GM19035 (cell line): Measurements from ENCODE around the gene PRAC1.
"Not testable (repeated sequence)": the region's sequence is repeated elsewhere in the genome, so short reads cannot be mapped to it uniquely, and the experiment has no call there.

ENCODE experiments used
- ATAC-seq: cut with Tn5 transposase; IDR thresholded peaks from one replicate; pipeline ENCODE4 v1.9.1; 2021; ENCODE audit not compliant: unreplicated experiment

Gene PRAC1

DNA sequence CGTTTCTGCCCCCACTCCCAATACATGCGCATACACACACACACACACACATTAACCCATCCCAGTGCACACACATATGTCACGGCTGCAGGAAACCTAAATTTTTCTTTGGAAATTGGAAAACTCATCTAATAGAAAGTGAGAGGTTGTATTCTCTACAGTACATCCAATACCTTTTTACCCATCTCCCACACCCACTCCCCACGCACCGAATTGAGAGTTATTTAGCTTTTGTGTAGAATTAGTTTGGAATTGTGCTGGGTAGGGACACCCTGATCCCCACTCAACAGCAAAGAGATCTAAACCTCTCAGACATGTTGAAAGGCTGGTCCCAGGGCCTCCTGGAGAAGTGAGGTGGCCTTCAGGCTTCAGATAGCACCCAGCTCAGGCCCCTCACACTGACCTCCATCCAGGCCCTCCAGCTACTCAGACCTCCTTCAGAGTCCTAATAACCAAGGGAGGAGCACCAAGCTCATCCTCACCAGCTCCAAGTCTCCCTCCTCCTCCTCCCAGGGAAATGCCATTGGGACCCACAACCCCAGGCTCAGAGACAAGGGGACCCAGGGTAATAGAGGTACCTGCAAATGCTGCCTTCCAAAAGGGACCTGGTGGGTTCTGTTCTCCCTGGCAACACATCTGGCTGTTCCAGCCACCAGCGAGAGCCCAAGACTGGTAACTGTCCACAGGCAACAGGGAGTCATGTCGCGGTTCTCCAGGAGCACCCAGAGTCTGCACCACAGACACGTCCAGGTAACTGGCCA lies 5.3 kb upstream of the PRAC1 start:
- ATAC-seq, result no peak

DNA sequence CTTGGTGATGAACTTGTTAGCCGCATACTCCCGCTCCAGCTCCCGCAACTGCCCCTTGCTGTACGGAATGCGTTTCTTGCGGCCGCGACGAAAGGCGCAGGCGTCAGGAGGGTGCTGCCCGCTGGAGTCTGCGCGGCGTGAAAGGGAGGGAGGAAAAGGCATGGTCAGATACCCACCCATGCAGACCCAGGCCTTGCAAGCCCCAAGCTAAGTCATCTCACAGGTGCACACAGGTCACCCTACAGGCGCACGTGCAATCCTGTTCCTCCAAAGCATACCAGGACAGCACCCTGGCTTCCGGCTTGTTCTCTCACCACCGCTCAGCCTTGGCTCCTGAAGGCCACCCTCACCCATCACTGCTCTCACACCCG lies 4.6 kb upstream of the PRAC1 start:
- no peak for ATAC-seq

DNA sequence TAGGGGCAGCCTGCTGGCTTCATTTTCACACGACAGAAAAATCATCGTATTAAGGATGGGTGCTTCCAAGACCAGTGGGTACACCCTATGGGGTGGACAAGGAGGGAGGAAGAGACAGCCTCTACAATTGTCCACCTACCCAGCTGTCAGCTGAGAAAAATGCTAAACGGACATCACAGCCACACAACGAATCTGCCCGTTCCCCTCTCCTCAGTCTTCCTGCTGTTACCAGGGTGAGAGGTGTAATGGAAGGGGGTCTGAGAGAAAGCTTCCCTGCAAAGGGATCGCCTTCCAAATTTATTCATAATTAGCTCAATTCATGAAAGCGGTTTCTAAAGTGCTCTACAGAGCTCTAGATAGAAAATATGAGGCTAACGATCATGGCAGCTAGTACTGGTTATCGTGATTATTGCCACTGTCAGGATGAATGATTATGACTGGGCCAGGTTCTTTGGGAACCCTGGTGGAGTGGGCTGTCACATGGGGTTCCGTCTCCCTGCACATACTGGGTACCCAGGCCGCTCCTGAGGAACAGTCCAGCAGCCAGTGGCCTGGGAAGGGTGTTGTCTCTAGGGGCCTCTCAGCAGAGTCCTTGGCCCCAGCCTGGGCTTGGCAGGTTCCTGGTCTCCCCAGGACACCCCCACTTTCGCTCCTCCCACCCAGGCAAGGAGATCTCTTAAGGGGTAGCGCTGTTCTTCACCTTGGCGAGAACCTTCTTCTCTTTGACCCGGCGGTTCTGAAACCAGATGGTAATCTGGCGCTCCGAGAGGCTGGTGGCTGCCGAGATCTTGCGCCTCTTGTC lies 4.0 kb upstream of the PRAC1 start:
- ATAC-seq, result no peak

DNA sequence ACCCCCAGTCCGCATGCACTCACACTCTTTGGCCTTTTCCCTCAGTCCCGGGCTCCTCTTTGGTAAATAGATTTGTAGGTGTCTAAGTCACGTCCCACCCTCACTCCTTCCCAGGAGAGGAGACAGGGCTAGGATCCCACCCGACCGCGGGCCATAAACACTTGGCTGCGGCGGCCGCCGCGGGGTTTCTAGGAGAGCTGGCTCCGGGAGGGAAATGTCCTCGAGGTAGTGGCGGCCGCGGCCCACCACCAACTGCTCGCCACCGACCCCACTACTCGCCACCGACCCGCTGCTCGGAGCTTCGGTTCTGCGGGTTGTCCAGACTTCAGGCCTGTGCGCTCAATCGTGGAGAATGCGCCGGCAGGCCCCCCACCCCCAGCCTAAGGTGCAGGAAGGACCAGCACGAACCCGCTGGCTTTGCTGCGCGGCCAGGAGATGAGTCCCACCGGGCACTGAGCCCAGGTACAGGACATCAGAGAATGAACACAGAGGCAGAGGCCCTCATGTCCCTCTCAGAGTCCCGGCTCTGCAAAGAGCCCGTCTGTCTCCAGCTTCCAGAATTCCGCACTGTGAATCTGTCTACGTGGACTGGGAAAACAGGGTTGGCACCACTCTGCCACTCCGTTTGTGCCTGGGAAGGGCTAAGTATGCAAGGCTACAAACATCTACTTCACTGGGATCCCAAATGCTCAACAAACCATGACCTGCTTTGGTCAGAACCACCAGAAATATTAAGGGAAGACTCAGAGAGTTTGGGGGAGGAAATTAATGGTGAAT lies 3.2 kb upstream of the PRAC1 start:
- no peak for ATAC-seq

DNA sequence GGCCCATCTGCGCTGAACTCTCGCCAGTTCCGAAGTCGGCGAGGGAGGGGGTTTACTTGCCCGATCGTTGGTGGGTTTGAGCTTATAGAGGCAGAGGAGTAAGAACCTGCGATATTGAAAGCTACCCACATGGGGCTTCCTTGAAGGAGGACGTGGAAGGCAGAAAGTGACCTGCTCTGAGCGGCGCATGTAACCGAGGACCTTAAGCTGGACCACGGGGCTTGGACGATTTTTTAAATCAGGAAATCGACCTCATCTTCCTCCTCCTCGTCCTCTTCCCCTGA lies 2.6 kb upstream of the PRAC1 start:
- no peak for ATAC-seq

DNA sequence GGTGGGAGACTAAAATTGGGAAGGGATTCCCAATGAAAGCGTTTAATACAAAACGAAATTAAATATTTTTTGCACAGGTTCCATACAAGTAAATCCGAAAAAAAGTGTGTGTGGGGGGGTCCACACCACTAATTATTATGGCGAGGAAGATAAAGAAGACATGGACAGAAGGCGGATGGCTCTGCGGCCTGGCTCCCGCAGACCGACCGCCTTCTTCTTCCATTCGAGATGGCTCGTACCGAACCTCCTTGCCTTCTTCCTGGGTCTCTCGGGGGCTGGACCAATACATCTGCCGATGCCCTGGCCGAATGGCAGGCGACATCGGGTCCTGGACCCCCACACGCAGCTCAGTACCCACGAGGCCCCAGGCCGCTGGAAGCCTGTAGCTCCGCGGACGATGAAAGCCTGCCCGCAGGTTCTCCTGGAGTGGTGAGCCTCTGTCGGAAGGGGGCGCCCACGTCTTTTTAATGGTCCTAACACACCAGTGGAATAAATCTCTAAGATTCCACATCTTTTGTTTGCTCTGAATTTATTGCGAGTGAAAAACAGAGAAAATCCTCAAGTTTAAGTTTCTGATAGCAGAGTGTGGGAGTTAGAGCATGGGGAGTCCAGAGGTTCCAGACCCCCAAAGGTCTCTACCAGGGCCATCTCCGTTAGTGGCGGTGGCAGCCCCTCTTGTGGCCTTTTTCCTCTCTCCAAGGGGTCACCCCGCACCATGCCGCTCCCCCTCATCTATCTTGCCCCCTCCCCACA lies 2.1 kb upstream of the PRAC1 start:
- no peak for ATAC-seq

DNA sequence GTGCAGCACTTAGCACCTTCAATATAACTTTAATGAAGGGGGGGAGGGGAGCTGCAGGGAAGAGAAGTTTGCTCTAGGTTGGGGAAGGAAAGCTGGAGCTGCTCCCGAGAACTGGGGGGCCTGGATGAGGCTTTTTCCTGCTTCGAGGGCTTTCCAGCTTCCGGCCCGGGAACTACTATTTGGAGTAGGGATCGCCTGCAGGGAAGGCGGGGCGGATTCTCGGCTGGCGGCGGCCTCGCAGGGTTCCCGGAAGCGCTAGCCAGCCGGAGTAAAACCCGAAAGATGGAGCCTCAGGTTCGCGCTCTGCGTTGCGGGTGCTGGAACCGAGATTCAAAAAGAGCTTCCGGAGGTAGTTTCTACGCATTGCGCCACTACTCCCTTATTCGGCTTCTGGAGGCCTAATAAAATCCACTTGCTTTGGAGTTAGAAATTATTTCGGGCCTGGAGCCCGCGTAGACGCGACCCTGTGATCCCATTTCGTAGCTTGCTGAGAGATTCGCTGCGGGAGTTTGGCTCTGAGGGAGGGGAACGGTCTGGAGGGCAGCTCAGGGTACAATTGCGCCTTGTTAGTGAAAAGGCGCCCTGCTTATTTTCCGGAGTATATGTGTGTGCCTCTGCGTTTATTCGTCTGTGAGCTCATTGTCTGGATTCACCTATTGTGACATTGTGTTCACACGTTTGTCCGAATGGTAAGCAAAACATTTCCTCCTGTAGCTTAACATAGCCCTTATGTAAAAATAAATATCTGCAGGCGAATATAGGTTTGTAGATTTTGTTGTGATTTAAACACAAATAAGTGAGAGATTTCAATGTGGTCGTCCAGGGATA lies 1.3 kb upstream of the PRAC1 start:
- ATAC-seq, result no peak

DNA sequence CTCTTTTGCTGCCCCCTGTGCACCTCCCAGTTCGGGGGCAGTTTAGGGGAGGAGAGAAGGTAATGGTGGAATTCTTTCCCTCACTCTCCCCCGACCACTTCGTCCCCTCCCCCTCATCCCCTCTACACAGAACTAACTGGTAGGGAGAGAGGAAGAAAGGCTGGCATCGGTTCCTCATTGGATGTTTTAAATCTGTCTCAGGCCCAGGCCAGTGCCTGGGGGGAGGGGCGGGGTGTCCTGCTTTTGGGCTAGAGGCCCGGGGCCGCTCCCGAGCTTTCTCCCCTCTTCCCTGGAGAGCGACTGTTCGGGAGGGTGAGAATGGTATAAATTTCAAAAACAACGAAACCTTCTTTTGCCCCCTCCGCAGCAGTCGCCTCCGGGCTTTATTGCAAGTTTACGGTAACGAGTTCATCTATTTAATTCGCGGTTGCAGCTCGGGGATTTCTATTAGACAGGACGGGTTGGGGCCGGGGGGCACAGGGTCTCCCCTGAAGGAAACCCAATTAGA lies 651 bp upstream of the PRAC1 start, which contains the start of gene PRAC2:
TSS of gene PRAC2 (plus strand) at position 271 of the 508 bp plus-strand sequence. CDS start 1,226 bp downstream, outside the sequence.
- no peak for ATAC-seq

DNA sequence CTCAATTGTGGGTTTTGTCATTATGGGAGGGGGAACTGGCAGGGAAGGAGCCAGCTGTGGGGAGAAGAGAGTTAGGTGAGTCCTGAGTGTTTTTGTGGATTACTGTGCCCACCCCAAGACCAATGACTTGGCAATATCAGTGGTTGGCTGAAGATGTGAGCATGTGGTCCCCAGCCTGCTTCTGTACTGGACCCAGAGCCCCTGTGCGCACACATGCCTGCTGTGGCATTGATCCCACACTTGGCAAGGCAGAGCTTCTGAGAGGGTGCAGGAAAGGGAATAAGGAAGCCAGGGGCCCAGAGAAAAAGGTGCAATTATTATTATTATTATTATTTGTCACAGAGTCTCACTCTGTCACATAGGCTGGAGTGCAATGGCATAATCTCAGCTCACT lies 1.3 kb downstream of the PRAC1 start:
- ATAC-seq, result no peak

DNA sequence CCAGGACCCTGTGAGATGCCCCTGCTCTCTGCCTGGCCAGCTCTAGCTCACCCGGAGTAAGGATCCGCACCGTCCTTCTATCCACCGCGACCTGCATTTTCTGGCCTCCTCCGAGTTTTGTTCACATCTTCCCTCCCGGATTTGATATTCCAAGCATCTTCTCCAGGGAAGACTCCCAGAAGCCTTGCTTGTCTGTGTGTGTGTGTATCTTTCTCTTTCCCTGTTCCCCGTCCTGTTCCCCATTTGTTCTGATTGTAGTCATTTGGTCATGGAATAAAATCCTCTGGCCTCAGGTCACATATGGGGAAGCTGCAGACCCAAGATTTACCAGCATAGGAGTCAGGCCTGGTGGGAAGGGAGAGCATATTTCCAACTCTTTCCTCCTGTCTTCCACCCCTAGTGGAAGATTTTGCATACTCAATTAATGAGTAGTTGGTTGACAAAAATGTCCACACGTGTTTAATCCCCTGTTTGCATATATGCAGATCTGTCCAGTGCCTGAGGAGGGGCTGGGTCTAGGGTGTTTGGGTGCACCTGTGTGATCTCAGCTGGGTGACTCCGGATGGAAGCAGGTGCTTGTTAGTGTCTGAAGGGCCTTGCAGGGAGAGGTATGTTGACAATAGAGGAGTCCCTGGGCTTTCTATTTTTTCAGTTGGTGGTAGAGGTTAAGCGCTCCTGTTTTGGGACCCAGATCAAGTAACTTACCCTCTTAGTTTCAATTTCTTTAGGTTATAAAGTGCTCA lies 1.9 kb downstream of the PRAC1 start:
- no peak for ATAC-seq

DNA sequence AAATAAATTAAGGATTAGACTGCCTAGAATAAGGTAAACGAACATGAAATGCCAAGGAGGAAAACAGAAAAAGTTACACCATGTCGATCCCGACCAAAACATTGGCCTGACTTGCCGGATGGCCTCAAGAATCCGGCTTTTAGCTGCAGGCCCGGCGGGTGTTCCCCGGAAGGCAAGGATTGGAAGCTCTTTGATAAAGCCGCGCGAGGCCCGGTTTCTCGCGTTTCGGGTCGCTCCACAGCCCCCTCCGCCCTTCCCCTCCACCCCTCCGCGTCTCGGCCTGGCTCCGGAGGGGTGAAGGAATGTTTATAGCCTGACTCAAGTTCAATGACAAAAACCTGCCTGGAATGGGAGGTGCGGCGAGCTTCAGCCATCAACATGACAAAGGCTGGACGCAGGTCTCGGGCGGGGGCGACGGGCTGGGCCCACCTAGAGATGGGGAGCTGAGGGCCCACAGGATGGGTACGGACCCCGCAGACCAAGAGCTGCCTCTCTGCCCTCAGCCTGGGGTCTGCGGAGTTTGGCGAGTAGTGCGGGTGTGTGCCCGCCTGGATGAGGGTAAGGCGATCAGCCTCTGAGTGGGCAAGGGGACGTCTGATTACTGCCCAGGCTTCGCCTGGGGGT lies 2.6 kb downstream of the PRAC1 start:
- ATAC-seq, result no peak

DNA sequence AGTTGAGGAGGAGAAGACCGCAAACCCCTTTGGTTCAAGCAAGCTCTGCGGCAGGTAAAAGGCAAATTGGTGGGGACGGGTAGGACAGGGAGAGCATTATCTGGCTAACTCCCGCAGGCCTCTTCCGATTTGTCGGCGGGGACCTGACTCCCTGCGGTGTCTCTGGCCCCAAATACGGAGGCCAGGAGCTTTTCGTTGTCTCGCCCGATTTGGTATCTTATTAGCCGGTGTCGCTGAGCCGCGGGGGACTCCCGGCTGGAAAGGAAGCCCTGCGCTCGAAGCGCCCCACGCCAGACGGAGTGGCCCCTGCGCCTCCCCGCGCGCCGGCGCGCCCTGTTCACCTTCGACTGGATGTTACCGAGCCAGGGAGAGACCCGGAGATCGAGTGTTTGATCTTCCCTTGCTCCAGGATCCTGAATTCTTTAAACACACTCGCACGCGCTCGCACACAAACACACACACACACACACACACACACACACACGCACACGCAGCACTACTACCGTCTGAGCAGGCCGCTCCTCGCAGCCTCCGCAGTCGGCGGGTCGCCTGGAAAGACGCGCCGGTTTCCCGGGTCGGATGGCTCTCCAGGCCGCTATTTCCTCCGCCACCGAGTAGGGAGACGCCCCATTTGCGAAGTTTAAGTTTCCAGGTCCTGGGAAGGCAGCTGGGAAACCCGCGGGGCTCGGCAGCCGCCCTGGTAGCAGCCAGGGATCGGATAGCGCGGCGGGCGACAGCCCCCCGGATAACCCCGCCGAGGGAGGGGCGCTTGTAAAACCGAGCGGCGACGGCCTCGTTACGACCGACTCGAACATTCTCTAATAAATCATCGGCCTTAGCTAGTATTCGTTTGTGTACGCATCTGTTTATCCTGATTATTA lies 3.3 kb downstream of the PRAC1 start:
- no peak for ATAC-seq

DNA sequence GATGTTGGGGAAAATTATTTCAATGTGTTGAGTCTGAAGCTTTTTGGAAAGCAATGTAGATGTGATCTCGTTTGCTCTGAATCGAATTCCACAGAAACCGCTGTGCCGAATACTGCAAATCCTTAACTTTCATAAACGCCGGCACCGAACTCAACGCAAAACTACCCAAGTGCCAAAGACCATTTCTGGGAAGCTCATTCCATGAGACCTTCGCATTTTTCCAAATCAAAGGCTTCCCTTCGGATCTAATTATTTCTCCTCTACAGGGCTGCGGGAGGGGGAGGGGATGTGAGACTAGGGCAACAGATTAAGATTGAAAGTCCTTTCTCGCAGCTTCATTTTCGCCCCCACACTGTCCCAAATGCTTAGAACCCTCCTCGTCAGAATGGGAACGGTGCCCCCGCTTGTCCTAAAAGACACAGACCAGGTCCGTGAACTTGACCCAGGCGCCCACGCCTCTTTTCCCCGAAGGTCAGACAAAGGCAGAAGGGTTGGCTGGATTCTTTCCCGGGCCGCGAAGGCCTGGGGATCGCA lies 4.0 kb downstream of the PRAC1 start:
- no peak for ATAC-seq

DNA sequence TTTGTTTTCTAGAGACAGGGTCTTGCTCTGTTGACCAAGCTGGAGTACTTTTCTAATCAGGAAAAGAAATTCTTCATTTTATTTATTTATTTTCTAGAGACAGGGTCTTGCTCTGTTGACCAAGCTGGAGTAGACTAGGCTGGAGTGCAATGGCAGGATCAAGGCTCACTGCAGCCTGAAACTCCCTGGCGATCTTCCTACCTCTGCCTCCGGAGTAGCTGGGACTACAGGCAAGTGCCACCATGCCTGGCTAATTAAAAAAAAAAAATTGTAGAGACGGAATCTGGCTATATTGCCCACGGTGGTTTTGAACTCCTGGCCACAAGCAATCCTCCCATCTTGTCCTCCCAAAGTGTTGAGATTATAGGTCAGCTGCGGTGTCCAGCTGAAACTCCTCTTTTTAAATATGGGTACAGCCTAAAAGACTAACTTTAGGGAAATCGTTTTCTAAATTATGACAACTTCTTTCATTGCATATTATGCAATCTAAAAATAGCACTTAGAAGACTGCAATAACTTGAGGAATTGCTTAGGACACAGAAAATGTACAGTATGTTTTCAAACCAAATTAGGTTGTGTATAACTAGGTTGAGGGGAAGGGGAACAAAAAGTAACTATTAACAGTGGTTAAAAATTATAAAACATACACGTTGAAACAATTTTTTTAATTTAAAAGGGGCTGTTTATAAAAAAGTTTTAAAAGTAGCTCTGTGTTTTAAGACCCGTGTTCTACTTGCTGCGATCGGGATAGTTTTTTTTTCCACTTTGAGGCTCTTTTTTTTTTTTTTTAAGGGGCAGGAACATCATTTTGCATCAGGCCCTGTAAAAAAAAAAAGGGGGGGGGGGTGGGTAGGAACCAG lies 4.7 kb downstream of the PRAC1 start:
- ATAC-seq, result no peak

DNA sequence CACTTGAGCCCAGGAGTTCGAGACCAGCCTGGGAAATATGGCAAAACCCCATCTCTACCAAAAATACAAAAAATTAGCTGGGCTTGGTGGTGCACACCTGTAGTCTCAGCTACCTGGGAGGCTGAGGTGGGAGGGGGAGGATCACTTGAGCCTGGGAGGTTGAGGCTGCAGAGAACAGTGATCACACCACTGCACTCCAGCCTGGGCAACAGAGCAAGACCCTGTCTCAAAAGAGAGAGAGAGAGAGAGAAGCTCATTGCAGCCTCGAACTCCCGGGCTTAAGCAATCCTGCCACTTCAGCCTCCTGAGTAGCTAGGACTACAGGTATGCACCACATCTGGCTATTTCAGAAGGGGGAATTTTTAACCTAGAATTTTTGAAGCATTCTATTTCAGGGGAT lies 5.8 kb downstream of the PRAC1 start:
- not testable (repeated sequence) for ATAC-seq

DNA sequence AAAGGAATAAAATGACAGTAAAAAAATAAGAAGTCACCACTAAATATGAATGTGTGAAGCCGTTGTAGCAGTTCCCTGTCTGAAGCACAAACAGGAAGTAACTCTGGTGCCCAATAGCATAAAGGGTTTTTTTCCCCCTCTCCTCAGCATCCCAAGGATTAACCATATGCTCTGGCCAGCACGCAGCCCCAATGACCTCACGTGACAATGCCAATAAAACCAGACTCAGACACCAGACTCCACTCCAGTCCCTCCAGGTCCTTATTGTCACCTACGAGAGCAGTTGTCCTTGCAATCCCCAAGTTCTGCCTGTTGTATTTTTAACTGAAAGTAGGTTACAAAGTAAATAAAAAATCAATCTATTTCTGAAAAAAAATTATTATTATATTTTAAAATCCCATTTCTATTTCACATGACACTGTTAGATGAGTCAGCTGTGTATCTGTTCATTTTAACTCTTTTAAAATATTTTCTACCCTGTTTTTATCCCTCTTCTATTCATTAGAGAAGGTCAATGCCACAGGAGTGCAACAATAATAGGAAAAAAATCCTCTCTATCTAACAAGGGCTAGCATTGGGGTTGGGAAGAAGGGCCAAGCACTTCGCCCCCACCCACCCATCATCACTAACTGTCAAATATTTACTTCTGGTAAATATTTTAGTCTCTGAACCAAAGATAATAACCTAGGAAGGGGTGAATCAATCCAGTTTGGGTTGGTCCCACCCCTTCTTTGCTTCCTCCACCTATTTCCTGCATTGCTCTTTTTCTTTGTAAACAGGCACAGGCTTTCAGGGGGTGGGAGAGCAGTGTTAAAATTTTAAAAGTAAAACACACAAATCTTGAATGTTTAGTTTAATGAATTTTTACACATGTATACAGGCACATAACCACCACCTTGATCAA lies 6.6 kb downstream of the PRAC1 start:
- ATAC-seq, result no peak
